Sigmoid colon (tissue), 7 donors: ENCODE data around the gene CDKN2D. TPM values are rescaled to one million over a fixed set of nuclear protein-coding genes. Genes with fewer than 3 reads are reported as not detected.

Experiments
- DNase-seq: peaks from one replicate; pipeline ENCODE4 v3.0.0-alpha.2; 2019
- H3K27ac ChIP-seq, 4 donors: fragments of 200-600 bp; sonication (generic); one replicate each; pipeline ENCODE4 v1.5.1; 2016 to 2019; ENCODE audit warnings: mild to moderate bottlenecking in 1 of 4
- H3K27me3 ChIP-seq, 3 donors: fragments of 200-600 bp; sonication (generic); one replicate each; pipeline ENCODE4 v1.5.1; 2019; ENCODE audit warnings: mild to moderate bottlenecking in 1 of 3
- H3K36me3 ChIP-seq, 4 donors: fragments of 200-600 bp; sonication (generic); one replicate each; pipeline ENCODE4 v1.5.1; 2016 to 2019
- H3K4me1 ChIP-seq, 4 donors: fragments of 200-600 bp; sonication (generic); one replicate each; pipeline ENCODE4 v1.5.1; 2017 to 2019
- H3K4me3 ChIP-seq, 4 donors: fragments of 200-600 bp; sonication (generic); one replicate each; pipeline ENCODE4 v1.5.1; 2017 to 2019; ENCODE audit warnings: mild to moderate bottlenecking in 2 of 4, moderate library complexity in 1 of 4
- H3K9me3 ChIP-seq, 4 donors: fragments of 200-600 bp in 3 of 4; sonication (generic) in 3 of 4; one replicate each; pipeline versions ENCODE4 v1.5.1 to v1.6.1; 2013 to 2019
- EP300 ChIP-seq, 4 donors: sonication (generic); formaldehyde crosslinking; IDR thresholded peaks; one replicate each; pipeline ENCODE4 v1.6.1; 2017; ENCODE audit warnings: antibody characterized with exemption in 4 of 4
- POLR2A ChIP-seq, 2 donors: fragments of 450-650 bp; IDR thresholded peaks; one replicate each; pipeline ENCODE4 v1.6.1; 2016; ENCODE audit warnings: antibody characterized with exemption in 2 of 2, mild to moderate bottlenecking in 2 of 2, moderate library complexity in 2 of 2
- POLR2AphosphoS5 ChIP-seq, 4 donors: sonication (generic); formaldehyde crosslinking; IDR thresholded peaks; one replicate each; pipeline ENCODE4 v1.6.1; 2017; ENCODE audit warnings: antibody characterized with exemption in 4 of 4
- WGBS, 2 donors: extraction: QIAGEN DNeasy Blood & Tissue Kit; methylation state at CpG; one replicate each; pipeline ENCODE4 v1.1.7; 2013; 5-methylcytosine and 5-hydroxymethylcytosine counted together
- intact Hi-C: fragments of 100-400 bp; cut with DNase I; formaldehyde crosslinking; loops from one replicate; pipeline ENCODE4 v1.15.1; 2023
- polyA plus RNA-seq, 3 donors: library from polyadenylated mRNA; stranded (reverse); fragments of 200-250 nt; gene quantifications; one replicate each; pipeline ENCODE4 v1.2.3, GENCODE V29; 2013
- total RNA-seq, 4 donors: library from RNA; depleted of rRNA; stranded (reverse); fragments of >200 nt; gene quantifications; one replicate each; pipeline ENCODE4 v1.1.0, GENCODE V29; 2016
- TF ChIP-seq, protein P1 (sequence below), 4 experiments: fragments of 450-650 bp in 3 of 4; fragments of 200-600 bp in 1 of 4; IDR thresholded peaks; one replicate each; pipeline ENCODE4 v1.5.1; 2016 to 2019; ENCODE audit warnings: antibody characterized with exemption in 4 of 4, mild to moderate bottlenecking in 3 of 4, moderate library complexity in 2 of 4
- donor health status: healthy with polysubstance abuse.
- donor health status: Bipolar disorder and iron deficiency.
- donor health status: healthy.

Gene CDKN2D
- total and polyA plus RNA-seq, 7 donors = 7.5 to 28.2 (median 14.9) TPM

DNA sequence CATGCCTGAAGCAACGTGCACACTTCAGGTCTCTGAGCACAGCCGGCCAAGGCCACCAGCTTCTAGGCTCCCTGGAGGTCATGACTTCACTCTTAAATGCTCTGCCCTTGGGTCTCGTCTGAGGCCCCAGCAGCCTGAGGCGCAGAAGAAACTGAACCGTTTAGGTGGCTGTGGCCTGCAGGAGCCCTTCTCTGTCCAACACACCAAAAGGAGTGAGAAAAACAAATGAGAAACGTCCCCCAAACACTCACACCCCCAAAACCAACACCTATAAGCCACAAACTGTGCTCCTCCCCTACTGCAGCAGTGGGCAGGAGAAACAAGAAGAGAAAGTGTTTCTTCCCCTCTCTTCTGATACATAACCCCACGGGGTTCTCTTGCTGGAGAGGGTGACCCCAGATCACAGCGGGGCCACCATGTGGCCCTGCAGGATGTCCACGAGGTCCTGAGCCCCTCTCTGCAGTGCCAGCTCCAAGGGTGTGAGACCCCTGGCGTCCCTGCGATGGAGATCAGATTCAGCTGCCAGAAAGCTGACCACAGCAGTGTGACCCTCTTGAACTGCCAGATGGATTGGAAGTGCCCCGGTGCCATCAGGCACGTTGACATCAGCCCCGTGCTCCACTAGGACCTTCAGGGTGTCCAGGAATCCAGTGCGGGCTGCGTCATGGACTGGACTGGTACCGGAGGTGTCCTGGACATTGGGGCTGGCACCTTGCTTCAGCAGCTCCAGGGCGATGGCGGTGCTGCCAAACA is 1.9 kb downstream of the CDKN2D start:
- no peaks in the 10 kb centered on the region for H3K27me3 ChIP-seq
- H3K4me1 ChIP-seq = peaks cover 0 to 46% (median 40%) of the 10 kb centered on the region in 4 donors
- 57 to 66% methylated on average over 19 of the region's 19 CpGs for WGBS, 2 donors
- peak overlapping the region; percentile 82 to 94 (median 90) for H3K27ac ChIP-seq
- H3K9me3 ChIP-seq = no peaks in the 10 kb centered on the region
- H3K4me3 ChIP-seq = peak overlapping the region in 3 of 4 donors; percentile 61 to 95 (median 93)
- peaks cover 0 to under 1% (median 0%) of the 10 kb centered on the region in 4 donors for H3K36me3 ChIP-seq
- DNase-seq = no peak
- intact Hi-C loops = loop anchor here (5.0 kb wide), 1 partner anchor 165 kb away; the partner anchor contains the start of gene CDC37
- TF ChIP-seq, protein P1, sequence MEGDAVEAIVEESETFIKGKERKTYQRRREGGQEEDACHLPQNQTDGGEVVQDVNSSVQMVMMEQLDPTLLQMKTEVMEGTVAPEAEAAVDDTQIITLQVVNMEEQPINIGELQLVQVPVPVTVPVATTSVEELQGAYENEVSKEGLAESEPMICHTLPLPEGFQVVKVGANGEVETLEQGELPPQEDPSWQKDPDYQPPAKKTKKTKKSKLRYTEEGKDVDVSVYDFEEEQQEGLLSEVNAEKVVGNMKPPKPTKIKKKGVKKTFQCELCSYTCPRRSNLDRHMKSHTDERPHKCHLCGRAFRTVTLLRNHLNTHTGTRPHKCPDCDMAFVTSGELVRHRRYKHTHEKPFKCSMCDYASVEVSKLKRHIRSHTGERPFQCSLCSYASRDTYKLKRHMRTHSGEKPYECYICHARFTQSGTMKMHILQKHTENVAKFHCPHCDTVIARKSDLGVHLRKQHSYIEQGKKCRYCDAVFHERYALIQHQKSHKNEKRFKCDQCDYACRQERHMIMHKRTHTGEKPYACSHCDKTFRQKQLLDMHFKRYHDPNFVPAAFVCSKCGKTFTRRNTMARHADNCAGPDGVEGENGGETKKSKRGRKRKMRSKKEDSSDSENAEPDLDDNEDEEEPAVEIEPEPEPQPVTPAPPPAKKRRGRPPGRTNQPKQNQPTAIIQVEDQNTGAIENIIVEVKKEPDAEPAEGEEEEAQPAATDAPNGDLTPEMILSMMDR (IDR thresholded peaks at IDR 0.05) = no peak
- TF ChIP-seq EP300 (IDR thresholded peaks at IDR 0.05) (no peak), POLR2AphosphoS5 (IDR thresholded peaks at IDR 0.05) (no peak), POLR2A (IDR thresholded peaks at IDR 0.05) (no peak)

DNA sequence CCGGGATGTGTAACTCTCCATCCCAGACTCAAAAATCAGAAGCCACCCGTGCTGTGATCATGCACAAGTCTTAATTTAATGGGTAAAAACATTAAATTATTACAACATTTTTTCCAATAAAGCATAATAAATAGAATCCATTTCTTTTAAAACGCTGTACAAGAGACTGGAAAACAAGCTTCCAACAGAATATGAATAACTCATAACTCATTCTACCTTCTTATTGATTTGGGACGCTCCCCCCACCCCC is 2.4 kb downstream of the CDKN2D start:
- Histone ChIP-seq H3K4me1 (peaks cover 0 to 46% (median 39%) of the 10 kb centered on the region in 4 donors), H3K4me3 (peak overlapping the region; percentile 61 to 95 (median 84)), H3K36me3 (peaks cover 0 to 5% (median 0%) of the 10 kb centered on the region in 4 donors), H3K27ac (peak overlapping the region; percentile 82 to 94 (median 90)), H3K27me3 (no peaks in the 10 kb centered on the region), H3K9me3 (no peaks in the 10 kb centered on the region)
- DNase-seq = no peak
- no peak for TF ChIP-seq POLR2A (IDR thresholded peaks at IDR 0.05)
- no peak for TF ChIP-seq POLR2AphosphoS5 (IDR thresholded peaks at IDR 0.05)
- no peak for TF ChIP-seq EP300 (IDR thresholded peaks at IDR 0.05)
- TF ChIP-seq, protein P1 (IDR thresholded peaks at IDR 0.05) = no peak
- intact Hi-C loops = loop anchor here (5.0 kb wide), 1 partner anchor 164 kb away; the partner anchor contains the start of gene CDC37
- whole genome bisulfite sequencing, 2 donors = 4 to 7% methylated on average over 4 of the region's 4 CpGs

DNA sequence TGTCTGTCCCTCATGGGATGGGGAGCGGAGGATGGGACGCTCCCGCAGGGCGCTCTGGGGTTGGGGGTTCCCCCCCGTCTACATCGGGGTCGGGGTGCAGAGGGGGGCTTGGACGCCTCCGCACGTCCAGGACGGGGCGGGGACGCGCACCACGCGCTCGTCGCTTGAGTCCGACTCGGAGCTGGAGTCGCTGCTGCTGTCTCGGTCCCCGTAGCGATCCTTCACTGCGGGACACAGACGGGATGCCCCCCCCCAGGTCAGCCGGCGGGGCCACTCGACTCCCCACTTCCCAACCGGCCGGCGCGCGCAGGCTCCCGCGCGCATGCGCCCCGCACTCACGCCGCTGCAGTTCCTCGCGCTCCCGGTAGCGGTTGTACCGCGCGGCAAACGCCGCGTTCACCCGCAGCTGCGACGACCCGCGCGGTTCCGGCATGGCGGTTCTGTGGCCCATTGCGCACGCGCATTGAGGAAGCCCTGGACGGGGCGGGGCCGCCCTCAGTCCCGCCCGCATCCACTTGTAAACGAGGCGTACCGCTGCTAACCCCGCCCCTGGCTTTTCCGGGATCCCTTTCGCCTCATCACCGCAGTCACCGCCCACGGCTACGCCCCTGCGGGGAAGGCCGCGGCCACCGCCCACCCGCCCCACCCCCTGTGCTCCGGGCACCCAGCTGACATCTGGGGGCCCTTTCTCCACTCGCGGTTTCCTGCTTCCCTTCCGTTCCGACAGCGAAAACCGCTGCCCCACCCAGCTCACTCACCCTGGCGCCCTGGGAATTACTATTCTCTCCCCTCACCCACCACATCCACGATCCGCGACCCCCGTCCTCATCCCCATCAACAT is 3.0 kb downstream of the CDKN2D start, which contains the start of gene KRI1:
Gene KRI1 (minus strand): TSS at position 444 of the 841 bp plus-strand sequence. CDS start 11 bp downstream, at position 433.
- intact Hi-C loops = loop anchor here (5.0 kb wide), 1 partner anchor 163 kb away; the partner anchor contains the start of gene CDC37
- WGBS, 2 donors = 1% methylated on average over 94 of the region's 94 CpGs

DNA sequence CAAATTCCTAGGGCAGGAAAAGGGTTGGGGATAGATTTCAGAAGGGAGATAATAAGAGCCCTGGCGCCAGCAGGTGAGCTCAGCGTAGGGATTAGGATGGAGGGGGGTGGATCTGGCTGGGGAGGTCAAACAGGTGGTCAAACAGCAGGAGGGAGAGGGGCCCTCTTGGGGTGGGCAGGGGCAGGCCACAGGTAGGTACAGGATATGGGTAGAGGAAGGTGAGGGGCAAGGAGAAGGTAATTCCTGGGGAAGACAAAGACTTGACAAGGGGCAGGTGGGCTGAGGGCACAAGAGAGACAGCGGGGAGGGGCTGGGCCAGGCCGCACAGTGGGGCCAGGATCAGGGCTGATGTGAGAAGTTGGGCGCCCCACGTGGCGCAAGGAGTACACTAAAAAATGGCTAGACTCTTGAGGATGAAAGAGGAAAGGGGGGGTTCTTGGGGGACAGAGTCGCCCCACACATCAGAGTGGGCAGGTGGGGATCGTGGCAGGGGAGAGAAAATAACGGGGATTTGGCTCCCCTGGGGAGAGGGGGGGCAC is 3.7 kb downstream of the CDKN2D start:
- H3K4me1 ChIP-seq = peaks cover 0 to 46% (median 39%) of the 10 kb centered on the region in 4 donors
- intact Hi-C loops = loop anchor here (5.0 kb wide), 1 partner anchor 163 kb away; the partner anchor contains the start of gene CDC37
- TF ChIP-seq POLR2AphosphoS5 (IDR thresholded peaks at IDR 0.05) (no peak), EP300 (IDR thresholded peaks at IDR 0.05) (no peak), POLR2A (IDR thresholded peaks at IDR 0.05) (no peak)
- TF ChIP-seq, protein P1 (IDR thresholded peaks at IDR 0.05) = no peak
- no peaks in the 10 kb centered on the region for H3K9me3 ChIP-seq
- peak overlapping the region; percentile 61 to 95 (median 84) for H3K4me3 ChIP-seq
- DNase-seq = peak; percentile 77
- peak overlapping the region; percentile 82 to 94 (median 90) for H3K27ac ChIP-seq
- peaks cover 2 to 18% (median 9%) of the 10 kb centered on the region in 4 donors for H3K36me3 ChIP-seq
- WGBS, 2 donors = 11 to 19% methylated on average over 10 of the region's 10 CpGs
- no peaks in the 10 kb centered on the region for H3K27me3 ChIP-seq

More for the DNA sequence above, 3.0 kb downstream of the CDKN2D start, which contains the start of gene KRI1:
- Histone ChIP-seq H3K4me1 (peaks cover 0 to 46% (median 39%) of the 10 kb centered on the region in 4 donors), H3K9me3 (no peaks in the 10 kb centered on the region), H3K27ac (peak within 1 kb of the TSS; percentile 82 to 94 (median 90)), H3K36me3 (peaks cover 0 to 11% (median 3%) of the 10 kb centered on the region in 4 donors), H3K4me3 (peak within 1 kb of the TSS; percentile 61 to 95 (median 84)), H3K27me3 (no peaks in the 10 kb centered on the region)
- peak; percentile 99 for DNase-seq
- TF ChIP-seq POLR2A (IDR thresholded peaks at IDR 0.05) (peak; percentile 77 to 83), POLR2AphosphoS5 (IDR thresholded peaks at IDR 0.05) (peak; percentile 89 to 96 (median 93)), EP300 (IDR thresholded peaks at IDR 0.05) (peak in 1 of 4 donors; percentile 40)
- TF ChIP-seq, protein P1 (IDR thresholded peaks at IDR 0.05) = peak in 1 of 4 experiments; percentile 39
